Renal pelvis (tissue), 4 donors: ENCODE data around the gene KRTAP4-2. TPM values are rescaled to one million over a fixed set of nuclear protein-coding genes. Genes with fewer than 3 reads are reported as not detected.
"Not testable (repeated sequence)": the region's sequence is repeated elsewhere in the genome, so short reads cannot be mapped to it uniquely, and the experiment has no call there.

Experiments used
- DNase-seq: peaks from one replicate; pipeline ENCODE4 v3.0.0-alpha.2; 2013
- polyA plus RNA-seq, 3 donors: library from polyadenylated mRNA; unstranded; fragments of 120-200 nt; gene quantifications; one replicate each; pipeline ENCODE4 v1.2.1, GENCODE V29; 2013; ENCODE audit not compliant: insufficient read length in 3 of 3

Gene KRTAP4-2
- polyA plus RNA-seq, 3 donors: not detected

DNA sequence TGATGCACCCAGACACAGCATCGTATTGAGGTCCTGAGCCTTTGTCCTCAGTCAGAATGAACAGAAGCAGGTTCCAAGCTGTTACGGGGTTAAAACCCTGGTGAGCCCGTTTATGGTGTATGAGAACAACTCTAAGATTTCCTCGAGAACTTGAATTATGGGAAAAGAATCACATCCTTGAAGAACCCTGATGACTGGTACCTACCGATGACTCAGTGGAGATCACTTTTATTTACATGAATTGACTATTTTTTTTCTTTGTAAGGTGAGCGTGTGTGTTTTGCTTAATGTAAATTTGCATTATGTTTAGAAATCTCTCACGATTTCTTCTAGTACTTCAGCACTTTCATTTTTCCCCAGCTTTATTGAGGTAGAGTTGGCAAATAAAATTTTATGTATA, 14.2 kb downstream of the KRTAP4-2 start:
- no peak for DNase-seq

DNA sequence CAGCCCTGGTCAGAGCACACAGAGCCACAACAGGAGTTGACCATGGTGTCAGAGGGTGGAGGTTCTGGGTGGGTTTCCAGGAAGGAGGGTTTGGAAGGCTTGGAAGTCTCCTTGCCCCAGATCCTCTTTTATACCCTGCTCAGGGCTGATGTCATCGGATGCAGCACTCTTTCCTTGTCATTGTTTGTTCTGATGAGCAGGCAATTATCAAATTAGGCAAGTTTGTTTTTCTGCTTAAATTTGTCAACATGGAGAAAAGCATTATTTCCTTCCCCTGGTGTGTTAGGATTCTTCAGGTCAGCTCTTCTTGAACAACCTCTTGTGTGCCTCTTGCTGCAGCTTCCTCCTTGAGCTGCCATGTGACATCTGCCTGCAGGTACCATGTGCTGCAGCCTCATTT, 17.4 kb downstream of the KRTAP4-2 start, which contains the start of gene KRTAP4-4:
KRTAP4-4 (minus strand) TSS at position 101 of the 400 bp plus-strand sequence; CDS start at position 44, 57 bp downstream.
- DNase-seq: no peak

DNA sequence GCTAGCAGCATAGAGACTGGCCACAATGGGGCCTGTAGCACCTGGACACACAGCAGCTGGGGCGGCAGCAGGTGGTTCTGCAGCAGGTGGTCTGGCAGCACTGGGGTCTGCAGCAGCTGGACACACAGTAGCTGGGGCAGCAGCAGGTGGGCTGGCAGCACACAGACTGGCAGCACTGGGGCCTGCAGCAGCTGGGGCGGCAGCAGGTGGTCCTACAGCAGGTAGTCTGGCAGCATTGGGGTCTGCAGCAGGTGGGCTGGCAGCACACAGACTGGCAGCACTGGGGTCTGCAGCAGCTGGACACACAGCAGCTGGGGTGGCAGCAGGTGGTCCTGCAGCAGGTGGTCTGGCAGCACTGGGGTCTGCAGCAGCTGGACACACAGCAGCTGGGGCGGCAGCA, 17.8 kb downstream of the KRTAP4-2 start:
- DNase-seq: not testable (repeated sequence)

DNA sequence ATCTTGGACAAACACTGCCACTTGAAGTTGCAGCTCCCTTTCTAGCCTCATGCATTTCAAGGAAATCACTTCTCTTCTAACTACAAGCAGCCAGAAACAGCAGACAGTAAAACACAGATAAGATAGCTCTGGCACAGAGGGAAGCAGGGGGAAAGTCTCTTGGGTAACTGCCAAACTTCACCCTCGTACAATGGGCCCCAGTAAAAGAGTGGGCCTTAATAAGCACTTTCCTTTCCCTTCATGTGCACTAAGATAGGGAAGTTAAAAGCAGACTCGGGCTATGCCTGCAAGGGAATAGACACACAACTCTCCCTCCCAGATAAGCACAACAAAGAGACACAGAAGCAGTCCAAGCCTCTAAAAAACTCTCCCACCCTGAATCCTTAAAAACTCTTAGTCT, 24.2 kb downstream of the KRTAP4-2 start:
- no peak for DNase-seq

DNA sequence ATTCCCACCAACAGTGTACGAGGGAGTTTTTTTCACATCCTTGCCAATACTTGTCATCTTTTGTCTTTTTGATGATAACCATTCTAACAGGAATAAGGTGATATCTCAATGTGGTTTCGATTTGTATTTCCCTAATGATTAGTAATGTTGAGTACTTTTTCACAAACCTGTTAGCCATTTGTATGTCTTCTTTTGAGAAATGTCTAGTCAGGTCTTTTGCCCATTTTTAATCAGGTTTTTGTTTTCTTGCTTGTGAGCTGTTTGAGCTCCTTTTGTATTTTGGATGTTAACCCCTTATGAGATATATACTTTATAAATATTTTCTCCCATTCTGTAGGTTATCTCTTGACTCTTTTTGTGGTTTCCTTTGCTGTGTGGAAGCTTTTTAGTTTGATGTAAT, 26.5 kb downstream of the KRTAP4-2 start:
- no peak for DNase-seq

DNA sequence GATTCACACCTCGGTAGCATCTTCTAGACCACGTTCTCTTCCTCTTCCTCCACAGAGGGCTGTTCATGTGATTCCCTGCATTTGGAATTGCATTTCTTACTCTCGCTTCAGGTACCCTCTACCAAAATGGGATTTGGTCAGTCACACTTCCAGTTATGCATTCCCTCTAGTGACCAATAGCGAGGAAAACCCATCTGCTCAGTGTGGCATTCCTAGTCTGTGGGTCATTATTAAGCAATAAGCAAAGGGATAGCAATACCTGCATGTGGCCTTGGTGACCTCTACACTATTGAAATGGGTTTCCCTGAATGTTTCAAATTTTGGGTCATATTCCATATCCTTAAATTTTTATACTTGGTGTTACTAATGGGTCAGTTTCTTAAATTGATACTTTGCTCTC, 28.0 kb downstream of the KRTAP4-2 start:
- DNase-seq: no peak

DNA sequence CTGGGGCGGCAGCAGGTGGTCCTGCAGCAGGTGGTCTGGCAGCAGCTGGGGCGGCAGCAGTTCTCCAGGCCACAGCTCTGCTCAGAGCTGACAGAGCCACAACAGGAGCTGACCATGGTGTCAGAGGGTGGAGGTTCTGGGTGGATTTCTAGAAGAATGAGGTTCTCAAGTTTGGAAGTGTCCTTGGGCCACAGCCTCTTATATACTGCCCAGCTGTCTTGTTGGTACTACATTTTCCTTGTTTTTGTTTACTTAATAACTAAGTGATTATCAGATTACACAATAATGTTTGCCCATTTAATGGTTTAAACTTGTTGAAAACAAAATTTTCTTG, 28.4 kb downstream of the KRTAP4-2 start, which contains the start of gene KRTAP4-5:
KRTAP4-5 (minus strand) TSS at position 174 of the 334 bp plus-strand sequence; CDS start at position 116, 58 bp downstream.
- no peak for DNase-seq

DNA sequence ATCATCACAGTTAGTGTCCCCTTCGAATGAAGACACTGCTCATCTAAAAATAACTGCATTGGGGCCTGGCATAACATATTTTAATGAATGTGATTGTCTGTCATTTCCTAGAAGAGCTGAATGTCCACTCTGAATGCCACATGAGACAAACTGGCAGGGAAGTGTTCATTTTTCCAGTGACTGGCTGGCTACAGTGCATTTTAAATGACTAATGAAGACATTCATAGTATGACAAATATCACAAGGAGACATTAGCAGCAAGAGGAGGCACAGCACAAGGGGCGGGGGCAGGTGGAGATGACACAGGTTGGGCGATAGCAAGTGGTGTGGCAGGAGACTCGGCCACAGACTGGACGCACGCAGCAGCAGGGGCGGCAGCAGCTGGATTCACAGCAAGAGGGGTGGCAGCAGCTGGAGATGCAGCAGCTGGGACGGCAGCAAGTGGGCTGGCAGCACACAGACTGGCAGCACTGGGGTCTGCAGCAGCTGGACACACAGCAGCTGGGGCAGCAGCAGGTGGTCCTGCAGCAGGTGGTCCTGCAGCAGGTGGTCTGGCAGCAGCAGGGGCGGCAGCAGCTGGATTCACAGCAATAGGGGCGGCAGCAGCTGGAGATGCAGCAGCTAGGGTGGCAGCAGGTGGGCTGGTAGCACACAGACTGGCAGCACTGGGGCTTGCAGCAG, 28.9 kb downstream of the KRTAP4-2 start:
- DNase-seq: not testable (repeated sequence)

DNA sequence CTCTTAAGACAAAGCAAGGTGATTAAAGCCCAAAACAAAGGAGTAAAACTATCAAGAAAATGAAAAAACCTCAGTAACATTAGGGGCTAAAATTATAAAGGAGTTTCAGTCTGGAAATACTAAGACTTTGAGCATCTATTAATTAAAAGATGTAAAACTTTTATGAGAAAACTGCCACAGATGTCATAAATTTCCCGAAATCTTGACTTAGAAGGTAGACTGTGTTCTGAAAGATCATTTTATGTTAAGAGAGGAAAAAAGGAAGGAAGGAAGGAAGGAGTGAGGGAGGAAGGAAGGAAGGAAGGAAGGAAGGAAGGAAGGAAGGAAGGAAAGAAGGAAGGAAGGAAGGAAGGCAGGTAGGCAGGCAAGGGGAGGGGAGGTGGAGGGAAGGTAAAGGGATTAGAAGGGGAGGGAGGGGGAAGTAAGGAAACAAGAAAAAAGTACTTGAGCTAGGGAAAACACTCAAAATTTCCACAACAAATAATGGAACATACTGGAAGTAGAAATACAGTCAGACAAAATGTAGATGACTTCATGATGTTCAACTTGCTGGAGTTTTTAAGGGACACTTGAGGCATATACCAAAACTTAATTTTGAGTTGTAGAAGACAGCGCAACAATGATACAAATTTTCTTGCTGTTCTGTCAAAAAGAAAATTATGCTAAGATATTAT, 30.4 kb downstream of the KRTAP4-2 start:
- DNase-seq: no peak

DNA sequence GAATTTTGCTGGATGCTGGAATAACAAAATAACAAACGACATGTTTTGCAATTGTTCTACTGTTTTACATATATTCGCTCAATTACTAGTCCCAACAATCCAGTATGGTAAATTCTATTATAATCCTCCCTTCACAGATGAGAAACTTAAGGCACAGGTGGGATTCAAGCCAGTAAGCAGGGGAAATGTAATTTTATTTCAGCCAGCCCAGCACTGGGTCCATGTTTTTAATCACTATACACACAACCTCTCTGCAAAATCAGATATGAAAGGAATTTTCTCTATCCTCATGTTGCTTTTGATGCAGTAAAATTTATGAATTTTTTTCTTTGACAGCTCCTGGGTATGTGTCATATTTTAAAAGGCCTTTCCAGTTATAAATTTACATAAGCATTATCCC, 32.8 kb downstream of the KRTAP4-2 start:
- no peak for DNase-seq

DNA sequence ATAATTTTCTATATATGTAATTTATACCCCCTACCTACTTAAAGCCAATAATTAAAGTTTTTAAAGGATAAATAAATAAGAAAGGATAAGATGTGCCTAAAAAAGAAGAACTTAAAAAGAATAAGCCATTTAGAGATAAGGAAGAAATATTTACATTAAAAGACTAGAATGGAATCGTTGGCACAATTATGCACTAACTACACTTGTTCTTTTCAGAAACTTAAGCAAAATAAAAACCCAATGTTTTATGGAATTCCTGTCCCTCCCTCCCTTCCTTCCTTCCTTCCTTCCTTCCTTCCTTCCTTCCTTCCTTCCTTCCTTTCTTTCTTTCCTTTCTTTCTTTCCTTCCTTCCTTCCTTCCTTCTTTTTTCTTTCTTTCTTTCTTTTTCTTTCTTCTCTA, 33.2 kb downstream of the KRTAP4-2 start:
- DNase-seq: no peak

DNA sequence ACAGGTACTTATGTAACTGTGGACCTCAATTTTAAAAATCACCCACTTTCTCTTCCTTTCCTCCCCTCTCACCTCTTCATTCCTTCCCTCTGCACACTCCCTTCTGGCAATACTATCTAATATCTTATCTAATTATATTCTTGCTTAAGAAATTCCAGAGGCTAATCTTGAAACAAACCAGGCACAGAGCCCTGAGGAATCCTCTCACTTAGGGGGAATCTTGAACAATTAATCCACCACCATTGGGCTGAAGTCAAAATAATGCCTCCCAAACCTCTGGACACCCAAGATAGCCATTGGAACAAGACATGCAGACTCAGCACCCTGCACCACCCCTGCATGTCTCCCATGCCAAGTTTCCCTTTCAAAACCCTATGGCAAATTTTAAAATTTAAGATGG, 36.7 kb downstream of the KRTAP4-2 start:
- DNase-seq: no peak

DNA sequence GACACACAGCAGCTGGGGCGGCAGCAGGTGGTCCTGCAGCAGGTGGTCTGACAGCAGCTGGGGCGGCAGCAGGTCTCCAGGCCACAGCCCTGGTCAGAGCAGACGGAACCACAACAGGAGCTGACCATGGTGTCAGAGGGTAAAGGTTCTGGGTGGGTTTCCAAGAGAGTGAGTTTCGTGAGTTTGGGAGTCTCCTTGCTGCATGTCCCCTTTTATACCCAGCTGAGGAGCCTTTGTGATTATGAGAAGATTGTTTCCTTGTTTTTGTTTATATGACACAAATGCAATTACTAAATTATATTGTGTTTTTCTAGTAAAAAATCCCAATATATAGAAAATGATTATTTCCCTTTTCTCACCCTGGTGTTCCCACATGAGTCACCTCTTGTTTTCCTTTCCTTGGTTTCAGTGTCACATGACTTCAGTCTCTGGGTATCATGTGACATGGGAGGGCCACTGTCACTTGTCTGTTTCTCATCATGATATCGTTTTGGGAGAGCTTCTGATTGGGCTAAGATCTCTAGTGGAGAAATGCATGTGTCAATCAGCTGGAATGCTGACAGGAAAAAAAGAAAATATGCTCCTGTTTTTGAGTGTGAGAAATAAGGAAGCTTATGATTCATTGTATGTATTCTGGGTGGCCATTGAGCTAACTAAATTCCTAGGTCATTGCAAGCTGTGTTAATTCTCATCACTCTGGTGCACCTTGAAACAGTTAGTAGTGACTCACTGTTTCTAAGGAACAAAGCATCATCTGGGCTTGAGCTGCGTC, 37.5 kb downstream of the KRTAP4-2 start, which contains the start of gene KRTAP4-6:
KRTAP4-6 (minus strand) TSS at position 185 of the 772 bp plus-strand sequence; CDS start at position 128, 57 bp downstream.
- DNase-seq: no peak

DNA sequence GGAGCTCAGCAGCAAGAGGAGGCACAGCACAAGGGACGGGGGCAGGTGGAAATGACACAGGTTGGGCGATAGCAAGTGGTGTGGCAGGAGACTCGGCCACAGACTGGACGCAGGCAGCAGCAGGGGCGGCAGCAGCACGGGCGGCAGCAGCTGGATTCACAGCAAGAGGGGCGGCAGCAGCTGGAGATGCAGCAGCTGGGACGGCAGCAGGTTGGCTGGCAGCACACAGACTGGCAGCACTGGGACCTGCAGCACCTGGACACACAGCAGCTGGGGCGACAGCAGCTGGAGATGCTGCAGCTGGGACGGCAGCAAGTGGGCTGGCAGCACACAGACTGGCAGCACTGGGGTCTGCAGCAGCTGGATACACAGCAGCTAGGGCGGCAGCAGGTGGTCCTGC, 38.2 kb downstream of the KRTAP4-2 start:
- DNase-seq: not testable (repeated sequence)

DNA sequence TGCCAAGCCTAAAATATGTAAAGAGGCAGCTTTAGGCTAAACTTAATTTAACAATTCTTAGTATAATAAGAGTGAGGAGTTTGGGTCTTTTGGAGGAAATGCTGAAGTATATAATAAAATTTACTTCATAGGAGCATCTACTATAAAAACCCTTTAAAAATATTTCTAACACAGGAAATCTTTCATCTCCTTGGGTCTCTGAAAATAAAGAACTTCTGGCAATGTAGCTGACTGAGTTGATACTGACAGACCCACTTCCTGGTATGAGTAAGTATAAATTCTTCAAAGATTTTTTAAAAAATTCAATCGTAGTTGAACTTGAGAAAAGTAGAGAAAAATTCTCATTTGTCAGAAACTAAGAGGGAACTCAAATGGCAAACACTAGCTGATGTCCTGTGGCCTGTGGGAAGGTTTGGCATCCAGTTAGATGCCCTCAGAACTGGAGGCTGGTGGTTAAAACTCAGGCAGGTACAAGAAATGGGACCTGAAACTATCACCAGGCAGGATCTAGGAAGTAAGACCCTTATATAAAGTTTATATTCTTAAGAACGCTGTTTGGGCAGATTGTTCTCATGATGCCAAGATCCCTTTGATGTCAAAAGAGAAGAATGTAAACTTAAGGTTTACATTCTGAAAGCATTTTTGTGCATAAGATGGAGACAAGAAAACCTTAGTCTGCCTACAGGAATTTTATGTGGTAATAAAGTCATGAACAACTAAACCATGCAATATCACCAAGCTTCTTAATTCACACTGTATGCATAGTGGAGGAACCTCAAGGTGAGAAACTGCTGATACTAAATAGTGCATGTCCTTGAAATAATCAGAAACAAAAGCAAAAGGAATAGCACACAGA, 43.9 kb downstream of the KRTAP4-2 start:
- DNase-seq: no peak

DNA sequence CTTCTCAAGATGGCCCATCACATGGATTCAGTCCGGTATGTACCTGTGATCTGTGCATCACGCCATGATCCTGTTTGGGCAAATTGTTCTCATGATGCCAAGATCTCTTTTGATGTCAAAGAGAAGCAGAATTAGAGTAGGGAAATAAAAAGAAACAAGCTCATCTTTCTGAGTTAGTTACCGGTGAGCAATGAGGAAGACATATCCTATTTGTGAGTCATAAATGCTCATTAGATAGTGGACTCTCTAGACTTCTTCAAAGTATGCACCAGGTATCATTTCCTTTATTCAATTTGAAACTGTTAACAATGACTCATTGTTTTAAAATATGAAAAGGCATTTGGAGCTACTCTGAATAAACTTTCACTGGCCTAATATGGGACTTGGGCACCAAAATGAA, 46.0 kb downstream of the KRTAP4-2 start:
- no peak for DNase-seq

Other genes with a start within 250 kb of the KRTAP4-2 start
- under 1 TPM; 0.71 to 1.00 (median 0.91) TPM for gene KRT23, start 240.6 kb downstream of the KRTAP4-2 start, polyA plus RNA-seq
- not detected for gene KRT39, start 211.3 kb downstream of the KRTAP4-2 start, polyA plus RNA-seq
- under 1 TPM in 1 of 3 donors, not detected in 2; 0.12 TPM for gene KRT40, start 193.9 kb downstream of the KRTAP4-2 start, polyA plus RNA-seq
- not detected for gene KRTAP3-3, start 184.1 kb downstream of the KRTAP4-2 start, polyA plus RNA-seq
- not detected for gene KRTAP3-2, start 178.3 kb downstream of the KRTAP4-2 start, polyA plus RNA-seq
- gene KRTAP3-1, start 169.1 kb downstream of the KRTAP4-2 start, polyA plus RNA-seq: not detected
- gene KRTAP1-5, start 151.0 kb downstream of the KRTAP4-2 start, polyA plus RNA-seq: not detected
- gene KRTAP1-4, start 148.0 kb downstream of the KRTAP4-2 start, polyA plus RNA-seq: not detected
- not detected for gene KRTAP1-3, start 143.3 kb downstream of the KRTAP4-2 start, polyA plus RNA-seq
- not detected for gene KRTAP1-1, start 136.8 kb downstream of the KRTAP4-2 start, polyA plus RNA-seq
- not detected for gene KRTAP2-1, start 130.9 kb downstream of the KRTAP4-2 start, polyA plus RNA-seq
- not detected for gene KRTAP2-2, start 123.0 kb downstream of the KRTAP4-2 start, polyA plus RNA-seq
- not detected for gene KRTAP2-3, start 118.1 kb downstream of the KRTAP4-2 start, polyA plus RNA-seq
- not detected for gene KRTAP2-4, start 112.3 kb downstream of the KRTAP4-2 start, polyA plus RNA-seq
- not detected for gene KRTAP4-7, start 94.1 kb downstream of the KRTAP4-2 start, polyA plus RNA-seq
- not detected for gene KRTAP4-8, start 80.1 kb downstream of the KRTAP4-2 start, polyA plus RNA-seq
- gene KRTAP4-16, start 76.0 kb downstream of the KRTAP4-2 start, polyA plus RNA-seq: not detected
- gene KRTAP4-9, start 72.8 kb downstream of the KRTAP4-2 start, polyA plus RNA-seq: not detected
- not detected for gene KRTAP4-11, start 59.8 kb downstream of the KRTAP4-2 start, polyA plus RNA-seq
- not detected for gene KRTAP4-12, start 54.0 kb downstream of the KRTAP4-2 start, polyA plus RNA-seq
- not detected for gene KRTAP4-6, start 37.7 kb downstream of the KRTAP4-2 start, polyA plus RNA-seq
- gene KRTAP4-5, start 28.4 kb downstream of the KRTAP4-2 start, polyA plus RNA-seq: not detected
- gene KRTAP4-4, start 17.5 kb downstream of the KRTAP4-2 start, polyA plus RNA-seq: not detected
- not detected for gene KRTAP4-3, start 10.0 kb downstream of the KRTAP4-2 start, polyA plus RNA-seq
- gene KRTAP4-1, start 6.7 kb upstream of the KRTAP4-2 start, polyA plus RNA-seq: not detected
- not detected for gene KRTAP9-1, start 11.7 kb upstream of the KRTAP4-2 start, polyA plus RNA-seq
- gene KRTAP9-2, start 48.4 kb upstream of the KRTAP4-2 start, polyA plus RNA-seq: not detected
- not detected for gene KRTAP9-3, start 54.2 kb upstream of the KRTAP4-2 start, polyA plus RNA-seq
- gene KRTAP9-8, start 59.8 kb upstream of the KRTAP4-2 start, polyA plus RNA-seq: not detected
- gene KRTAP9-4, start 71.5 kb upstream of the KRTAP4-2 start, polyA plus RNA-seq: not detected
- gene KRTAP9-9, start 77.2 kb upstream of the KRTAP4-2 start, polyA plus RNA-seq: not detected
- under 1 TPM in 2 of 3 donors, not detected in 1; 0.09 to 0.22 TPM for gene KRTAP9-6, start 87.2 kb upstream of the KRTAP4-2 start, polyA plus RNA-seq
- gene KRTAP9-7, start 97.5 kb upstream of the KRTAP4-2 start, polyA plus RNA-seq: not detected
- not detected for gene KRTAP29-1, start 124.6 kb upstream of the KRTAP4-2 start, polyA plus RNA-seq
- gene KRTAP16-1, start 131.1 kb upstream of the KRTAP4-2 start, polyA plus RNA-seq: not detected
- gene KRTAP17-1, start 137.5 kb upstream of the KRTAP4-2 start, polyA plus RNA-seq: not detected
- gene KRT33A, start 172.6 kb upstream of the KRTAP4-2 start, polyA plus RNA-seq: under 1 TPM in 1 of 3 donors, not detected in 2; 0.18 TPM
- gene KRT33B, start 191.6 kb upstream of the KRTAP4-2 start, polyA plus RNA-seq: not detected
- gene KRT34, start 204.1 kb upstream of the KRTAP4-2 start, polyA plus RNA-seq: not detected
- not detected for gene KRT31, start 219.4 kb upstream of the KRTAP4-2 start, polyA plus RNA-seq
- gene KRT37, start 246.4 kb upstream of the KRTAP4-2 start, polyA plus RNA-seq: not detected